Hepatic stellate cell (primary cell): ENCODE results near the gene ZFYVE19.
A peak's percentile ranks its signal among the peaks of the same experiment; 100 is the strongest.

ENCODE experiments used
- DNase-seq: peaks from one replicate; pipeline ENCODE4 v3.0.0; 2011; ENCODE audit warnings: low spot score

ZFYVE19 gene

DNA sequence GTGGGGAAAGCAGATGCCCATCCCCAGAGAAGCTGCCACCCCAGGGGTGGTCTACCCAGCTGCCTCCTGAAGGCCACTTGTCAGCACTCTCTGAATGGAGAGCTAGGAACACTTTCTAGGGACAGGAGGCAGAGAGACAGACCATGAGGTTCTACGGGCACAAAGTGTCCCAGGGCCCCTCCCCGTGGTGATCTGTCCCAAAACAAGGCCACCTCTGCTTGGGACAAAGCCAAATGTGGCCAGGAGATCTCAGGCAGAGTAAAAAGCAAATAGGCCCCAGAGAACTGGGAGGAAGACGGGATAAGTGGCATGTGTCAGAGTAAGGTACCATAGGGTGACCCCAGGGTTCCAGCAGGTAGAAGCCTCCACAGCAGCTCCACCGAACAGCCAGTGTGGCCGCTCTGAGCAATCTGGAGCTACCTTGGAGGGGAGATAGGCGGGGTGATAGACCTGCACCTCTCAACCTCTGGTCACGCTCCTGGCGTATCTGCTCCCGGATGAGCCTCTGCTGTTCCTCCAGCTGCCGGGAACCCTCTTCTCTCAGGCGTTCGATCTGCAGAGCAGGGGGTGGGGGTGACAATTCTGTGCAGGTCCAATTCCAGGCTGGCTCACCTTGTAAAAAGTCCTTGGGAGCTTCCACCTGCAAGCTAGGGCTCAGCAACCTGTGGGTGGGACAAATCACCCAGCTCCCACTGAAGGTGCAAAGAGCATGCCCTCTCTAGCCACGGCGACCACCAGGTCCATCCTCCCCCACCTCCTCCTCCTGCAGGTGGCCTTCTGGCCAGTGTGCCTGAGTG, 31.0 kb upstream of the ZFYVE19 start:
- no peak for DNase-seq

DNA sequence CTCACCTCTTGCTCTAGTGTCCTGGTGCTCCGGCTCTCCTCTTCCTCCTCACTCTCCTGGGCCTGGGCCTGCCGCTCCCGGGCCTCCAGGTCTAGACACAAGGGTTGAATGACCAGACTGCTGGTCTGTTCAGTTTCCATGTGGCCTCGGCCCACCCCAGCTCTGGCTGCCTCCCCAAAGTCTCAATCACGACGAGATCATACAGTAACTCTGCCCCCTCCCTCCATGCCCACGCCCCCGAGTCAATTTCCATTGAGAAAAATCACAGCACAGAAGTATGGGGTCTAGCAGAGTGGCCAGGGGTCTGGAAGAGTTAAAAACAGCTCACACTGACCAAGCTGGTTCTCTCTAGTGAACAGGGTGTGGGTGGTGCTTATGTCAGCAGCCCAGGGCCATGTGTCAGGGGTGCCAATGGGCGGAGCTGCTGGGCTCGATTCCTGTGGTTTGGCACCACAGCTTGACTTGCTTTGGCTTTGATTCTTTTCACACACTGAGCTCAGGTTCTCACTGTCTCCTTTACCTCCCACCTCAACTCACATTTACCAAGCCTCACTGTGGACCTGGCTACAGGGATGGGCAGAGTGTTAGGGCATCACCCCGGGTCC, 30.2 kb upstream of the ZFYVE19 start:
- no peak for DNase-seq

GRCh38 chr15:40782609-40783227, 24.2 kb upstream of the ZFYVE19 start:
- no peak for DNase-seq

DNA sequence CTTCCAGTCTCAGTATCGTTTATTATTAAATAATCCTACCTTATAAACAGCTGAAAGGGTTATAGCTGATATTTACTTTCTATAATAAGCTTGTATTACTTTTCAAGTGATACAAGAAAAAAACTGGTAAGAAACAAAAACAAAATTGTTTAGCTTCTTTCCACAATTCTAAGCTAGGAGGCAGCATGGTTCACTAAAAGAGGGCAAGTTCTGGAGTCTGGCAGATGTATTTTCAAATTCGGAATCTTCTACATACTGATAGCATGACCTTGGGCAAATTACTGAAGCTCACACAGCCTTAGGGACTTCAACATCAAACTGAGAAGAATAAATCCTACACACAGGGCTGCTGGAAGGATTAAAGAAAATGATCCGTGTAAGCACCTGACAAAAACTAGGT, 21.7 kb upstream of the ZFYVE19 start:
- no peak for DNase-seq

GRCh38 chr15:40785814-40786213, 21.1 kb upstream of the ZFYVE19 start:
- DNase-seq, result no peak

DNA sequence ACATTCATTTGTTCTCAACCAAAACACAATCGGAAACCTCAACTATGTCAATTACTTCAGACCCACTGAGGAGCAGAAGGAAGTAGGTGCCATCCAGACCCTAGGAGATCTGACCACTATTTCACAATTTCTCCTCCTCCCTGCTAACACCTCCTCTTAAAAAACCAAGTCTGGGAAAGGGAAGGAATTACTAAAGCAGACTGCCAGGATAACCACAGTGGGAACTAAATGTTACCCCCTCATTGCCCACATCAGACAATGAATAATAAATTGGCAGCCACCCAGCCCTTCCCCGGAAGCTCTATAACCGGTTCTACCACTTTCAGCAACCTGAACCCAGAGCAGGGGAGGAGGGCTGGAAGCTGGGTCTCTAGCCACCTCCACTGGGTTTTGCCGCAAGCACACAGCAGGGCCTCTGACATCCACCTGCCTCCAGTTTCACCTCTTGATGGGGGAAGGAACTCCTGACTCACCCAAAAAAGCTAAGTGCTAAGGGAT, 19.5 kb upstream of the ZFYVE19 start:
- DNase-seq, result no peak

DNA sequence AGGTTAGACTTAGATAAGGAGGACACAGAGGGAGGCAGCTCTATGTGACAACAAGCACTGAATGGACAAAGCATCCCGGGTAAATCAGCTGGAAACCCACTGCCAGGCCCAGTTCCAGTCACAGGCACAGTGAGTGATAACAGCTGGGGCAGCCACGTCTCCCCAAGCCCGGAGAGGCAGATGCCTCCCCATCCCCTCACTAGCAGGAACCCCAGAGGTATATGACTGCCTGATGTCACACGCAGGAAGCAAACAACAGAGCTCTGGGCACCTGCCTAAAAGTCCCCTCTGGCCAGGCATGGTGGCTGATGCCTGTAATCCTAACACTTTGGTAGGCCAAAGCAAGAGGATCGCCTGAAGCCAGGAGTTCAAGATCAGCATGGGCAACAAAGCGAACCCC, 18.9 kb upstream of the ZFYVE19 start:
- DNase-seq, result no peak

DNA sequence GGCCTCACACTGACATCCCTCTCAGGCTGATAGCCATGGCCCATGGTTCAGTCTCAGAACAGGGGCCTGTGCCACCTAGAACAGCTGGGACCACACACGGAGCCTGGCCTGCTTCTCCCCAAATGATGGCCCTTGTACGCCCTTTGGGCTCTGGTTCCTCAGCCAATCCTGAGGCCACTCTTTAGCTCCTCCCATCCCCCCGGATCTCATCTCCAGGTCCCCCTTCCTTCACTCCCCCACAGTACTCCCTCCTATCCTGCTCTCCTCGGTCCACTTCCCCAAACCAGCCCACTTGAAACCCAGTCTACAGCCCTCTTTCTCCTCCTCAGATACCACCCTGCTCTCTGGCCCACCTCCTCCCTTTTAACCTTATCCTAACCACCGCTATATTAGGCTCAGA, 17.8 kb upstream of the ZFYVE19 start:
- no peak for DNase-seq

DNA sequence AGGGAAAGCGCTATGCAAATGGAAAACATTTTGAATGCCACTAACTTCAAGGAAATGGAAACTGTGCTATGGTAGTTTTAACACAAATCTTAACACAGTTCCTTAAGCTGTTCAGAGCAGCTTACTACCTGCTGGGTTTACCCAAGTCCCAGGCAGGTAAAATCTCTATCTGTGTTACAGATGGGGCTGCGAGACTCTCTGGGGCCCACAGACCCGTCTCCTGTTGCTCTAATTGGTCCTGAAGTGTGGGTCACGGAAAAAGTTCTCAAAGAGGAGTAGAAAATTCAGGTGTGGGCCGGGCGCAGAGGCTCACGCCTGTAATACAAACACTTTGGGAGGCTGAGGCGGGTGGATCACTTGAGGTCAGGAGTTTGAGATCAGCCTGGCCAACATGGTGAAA, 16.9 kb upstream of the ZFYVE19 start:
- DNase-seq, result no peak

- no peak for DNase-seq
Measured at GRCh38 chr15:40790718-40791117, 16.2 kb upstream of the ZFYVE19 start.

DNA sequence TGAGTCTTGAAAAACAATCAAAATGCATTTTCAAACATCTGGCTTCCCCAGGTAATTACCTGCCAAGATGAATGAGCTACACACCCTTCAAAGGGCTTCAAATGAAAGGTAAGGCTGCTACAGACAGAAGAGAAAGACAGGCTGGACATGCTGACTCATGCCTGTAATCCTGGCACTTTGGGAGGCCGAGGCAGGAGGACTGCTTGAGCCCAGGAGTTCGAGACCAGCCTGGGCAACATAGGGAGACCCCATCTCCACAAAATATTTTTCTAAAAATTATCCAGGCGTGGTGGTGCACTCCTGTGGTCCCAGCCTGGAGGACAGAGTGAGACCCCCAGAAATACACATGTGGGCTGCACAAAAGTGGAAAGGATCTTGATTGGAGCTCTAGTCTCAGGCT, 14.5 kb upstream of the ZFYVE19 start:
- DNase-seq, result no peak

GRCh38 chr15:40793216-40793989, 13.5 kb upstream of the ZFYVE19 start:
- DNase-seq, result peak; percentile 49

DNA sequence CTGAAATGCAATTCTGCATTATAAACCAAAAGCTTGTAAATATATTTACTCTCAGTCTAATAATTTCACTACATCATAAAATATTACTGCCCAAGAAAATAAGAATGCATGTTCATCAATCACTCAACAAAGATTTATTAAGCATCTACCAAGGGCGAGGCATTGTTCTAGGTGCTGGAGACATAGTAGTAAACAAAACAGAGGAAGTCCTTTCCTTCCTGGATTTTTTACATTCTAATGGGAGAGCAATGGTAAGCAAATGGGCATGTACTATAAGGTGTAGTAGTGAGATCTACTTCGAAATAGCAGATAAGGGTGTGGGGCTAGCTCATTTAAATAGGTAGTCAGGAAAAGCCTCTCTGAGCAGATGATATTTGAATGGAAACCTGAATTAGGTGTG, 10.8 kb upstream of the ZFYVE19 start:
- DNase-seq, result no peak

GRCh38 chr15:40796512-40796911, 10.4 kb upstream of the ZFYVE19 start:
- no peak for DNase-seq

- no peak for DNase-seq
Measured at GRCh38 chr15:40799523-40799922, 7.4 kb upstream of the ZFYVE19 start.

DNA sequence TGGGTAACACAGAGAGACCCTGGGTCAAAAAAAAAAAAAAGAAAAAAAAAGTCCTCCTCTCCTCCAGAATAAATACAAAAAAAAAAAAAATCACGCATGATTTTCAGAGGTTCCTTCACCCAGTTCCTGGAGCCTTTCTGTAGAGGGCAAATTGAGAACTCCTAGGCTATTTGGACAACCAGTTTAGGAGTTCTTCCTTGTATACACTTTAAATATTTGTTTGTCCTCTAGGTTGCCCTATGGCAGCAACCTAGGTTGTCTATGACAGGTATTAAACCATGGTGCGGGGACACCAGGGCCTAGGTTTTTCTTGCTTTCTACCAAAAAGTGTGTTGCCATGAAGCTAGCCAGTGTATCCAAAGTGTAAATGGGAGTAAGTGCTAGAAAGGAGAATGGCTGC, 3.8 kb upstream of the ZFYVE19 start:
- DNase-seq, result no peak

GRCh38 chr15:40803688-40804087, 3.2 kb upstream of the ZFYVE19 start:
- DNase-seq, result no peak

- no peak for DNase-seq
Measured at GRCh38 chr15:40806672-40807027, 239 bp upstream of the ZFYVE19 start.

DNA sequence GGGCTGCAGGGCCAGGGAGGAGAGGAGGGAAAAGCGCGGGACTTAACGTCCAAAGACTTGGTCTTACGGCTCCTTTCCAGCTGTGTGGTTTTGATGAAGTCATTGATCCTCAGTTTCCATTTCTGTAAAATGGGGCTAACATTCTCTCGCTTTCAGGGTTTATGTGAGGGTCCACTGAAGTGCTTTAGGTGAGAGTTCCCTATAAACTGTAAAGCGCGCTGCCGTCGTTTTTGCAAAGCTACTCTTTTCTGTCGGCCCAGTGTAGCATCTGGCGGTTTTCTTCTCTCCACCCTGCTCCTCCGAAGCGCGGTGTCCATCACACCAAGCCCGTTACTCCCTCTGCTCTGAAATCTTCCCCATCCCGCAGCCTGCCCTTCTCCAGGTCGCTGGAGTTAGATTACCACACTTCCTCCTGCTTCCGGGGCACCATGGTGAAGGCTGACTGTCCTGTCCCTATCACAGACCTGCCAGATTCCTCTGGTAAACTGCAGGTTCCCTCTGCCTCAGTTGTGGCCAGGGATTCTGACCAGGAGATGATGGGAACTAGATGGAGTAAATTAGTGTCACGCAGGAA, 1.1 kb downstream of the ZFYVE19 start:
- no peak for DNase-seq

GRCh38 chr15:40808861-40809450, 2.1 kb downstream of the ZFYVE19 start:
- DNase-seq, result no peak

DNA sequence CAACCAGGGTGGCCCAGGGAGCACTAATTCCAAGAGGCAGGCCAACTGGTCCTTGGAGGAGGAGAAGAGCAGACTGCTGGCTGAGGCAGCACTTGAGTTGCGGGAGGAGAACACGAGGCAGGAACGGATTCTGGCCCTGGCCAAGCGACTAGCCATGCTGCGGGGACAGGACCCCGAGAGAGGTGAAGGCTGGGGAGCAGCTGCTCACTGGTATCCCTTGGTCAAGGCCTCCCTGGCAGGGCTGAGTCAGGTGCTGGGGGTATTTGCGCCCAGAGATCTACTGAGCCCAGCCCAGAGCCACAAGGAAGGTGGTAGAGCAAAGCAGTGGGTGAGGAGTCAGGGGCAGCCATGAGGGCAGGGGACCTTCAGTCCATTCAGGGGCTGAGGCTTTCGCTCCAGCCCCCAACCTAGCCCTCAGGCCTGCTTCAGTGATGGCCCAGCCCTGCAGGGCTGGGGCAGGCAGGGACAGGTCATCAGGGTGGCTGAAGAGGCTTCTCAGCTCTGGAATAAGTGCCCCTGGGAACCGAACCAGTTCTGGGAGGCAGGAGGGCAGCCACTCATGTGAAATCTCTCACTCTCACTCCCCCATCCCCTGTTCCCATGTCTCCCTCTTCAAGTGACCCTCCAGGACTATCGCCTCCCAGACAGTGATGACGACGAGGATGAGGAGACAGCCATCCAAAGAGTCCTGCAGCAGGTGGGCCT, 6.0 kb downstream of the ZFYVE19 start:
- DNase-seq, result no peak
